Natural killer cell (primary cell): ENCODE data around the gene FBXL17. TPM values are rescaled to one million over a fixed set of nuclear protein-coding genes. Genes with fewer than 3 reads are reported as not detected.

Experiments
- ATAC-seq, 3 donors: fragments of 150-1000 bp in 2 of 3; fragments of 200-7000 bp in 1 of 3; cut with Tn5 transposase; 1 replicate in 1 of 3; 2 replicates in 2 of 3; pipeline ENCODE4 v1.10.0; 2021; ENCODE audit warnings: mild to moderate bottlenecking in 2 of 3, moderate library complexity in 2 of 3
- DNase-seq, 2 donors: peaks; one replicate each; pipeline versions ENCODE4 v3.0.0 to v3.0.0-alpha.2; 2013 to 2021; ENCODE audit warnings: mixed read lengths in 1 of 2
- H3K27ac ChIP-seq: one replicate; pipeline ENCODE4 v1.5.1; 2013; ENCODE audit warnings: mild to moderate bottlenecking, low read length
- H3K27me3 ChIP-seq: one replicate; pipeline ENCODE4 v1.6.1; 2013; ENCODE audit warnings: low read length; ENCODE audit not compliant: control insufficient read depth, insufficient read depth
- H3K36me3 ChIP-seq: one replicate; pipeline ENCODE4 v1.6.1; 2013; ENCODE audit warnings: low read length; ENCODE audit not compliant: control insufficient read depth, insufficient read depth
- H3K4me1 ChIP-seq: one replicate; pipeline ENCODE4 v1.6.1; 2013; ENCODE audit warnings: low read length; ENCODE audit not compliant: control insufficient read depth, insufficient read depth
- H3K4me3 ChIP-seq: one replicate; pipeline ENCODE4 v1.5.1; 2013; ENCODE audit warnings: low read length
- H3K9me3 ChIP-seq: one replicate; pipeline ENCODE4 v1.6.1; 2013; ENCODE audit warnings: low read length; ENCODE audit not compliant: control insufficient read depth, insufficient read depth
- H3K27ac Mint-ChIP-seq, 2 donors: one replicate each; pipeline ENCODE4 v1.8.0; 2022; ENCODE audit warnings: mild to moderate bottlenecking in 2 of 2, mixed read lengths in 2 of 2, moderate library complexity in 1 of 2
- H3K27me3 Mint-ChIP-seq, 2 donors: one replicate each; pipeline ENCODE4 v1.8.0; 2022; ENCODE audit warnings: low read depth in 2 of 2, mixed read lengths in 2 of 2
- H3K36me3 Mint-ChIP-seq: one replicate; pipeline ENCODE4 v1.8.0; 2022; ENCODE audit warnings: mixed read lengths
- H3K4me1 Mint-ChIP-seq, 2 donors: one replicate each; pipeline ENCODE4 v1.8.0; 2022; ENCODE audit warnings: mixed read lengths in 2 of 2
- H3K4me3 Mint-ChIP-seq: one replicate; pipeline ENCODE4 v1.8.0; 2022; ENCODE audit warnings: mild to moderate bottlenecking, moderate library complexity, mixed read lengths
- H3K9me3 Mint-ChIP-seq, 2 donors: one replicate each; pipeline ENCODE4 v1.8.0; 2022; ENCODE audit warnings: mixed read lengths in 2 of 2
- WGBS: methylation state at CpG from one replicate; pipeline ENCODE4 v1.1.7; 2013; ENCODE audit warnings: missing lambda C conversion rate; ENCODE audit not compliant: insufficient coverage; 5-methylcytosine and 5-hydroxymethylcytosine counted together
- intact Hi-C: fragments of 100-400 bp; cut with micrococcal nuclease; formaldehyde crosslinking; loops from one replicate; pipeline ENCODE4 v1.14.2; 2022
- total RNA-seq, 4 donors: library from RNA; stranded (reverse); fragments of 120-200 nt in 1 of 4; gene quantifications; one replicate each; pipeline versions ENCODE4 v1.2.3 to v1.2.4, GENCODE V29; 2013 to 2022
- TF ChIP-seq, protein P1 (sequence below): fragments of 200-600 bp; IDR thresholded peaks from one replicate; pipeline ENCODE4 v1.8.0; 2022; ENCODE audit warnings: antibody characterized with exemption

The FBXL17 gene
- total RNA-seq, 3 donors from 2014 or later (not counting 1 experiment from before 2014, with no cell fraction given) = 34.2 to 46.8 (median 34.9) TPM

DNA sequence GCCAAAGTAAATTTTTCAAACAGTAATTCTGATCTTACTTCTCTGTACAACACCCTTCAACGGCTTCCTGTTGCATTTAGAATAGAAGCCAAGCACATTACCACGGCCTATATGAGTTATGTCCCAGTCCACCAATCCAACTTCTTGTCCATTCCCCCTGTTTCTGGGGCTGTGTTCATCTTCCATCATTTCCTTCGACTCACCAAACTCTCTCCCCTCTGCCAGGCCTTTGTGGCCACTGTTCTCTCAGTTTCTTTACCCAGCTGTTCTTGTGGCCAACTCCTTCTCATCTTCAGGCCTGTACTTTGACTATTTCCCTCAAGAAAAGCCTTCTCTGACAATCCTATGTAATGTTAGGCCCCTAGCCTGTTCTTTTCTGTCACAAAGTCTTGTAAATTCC is 451.8 kb downstream of the FBXL17 start:
- no peaks in the 10 kb centered on the region for H3K9me3 Mint-ChIP-seq
- intact Hi-C loops = no loop called here
- no peaks in the 10 kb centered on the region for H3K27me3 ChIP-seq
- WGBS = 92% methylated on average over 3 of the region's 3 CpGs
- H3K27me3 Mint-ChIP-seq = no peaks in the 10 kb centered on the region
- ATAC-seq = no peak
- H3K4me1 Mint-ChIP-seq = peaks cover 12 to 18% of the 10 kb centered on the region in 2 donors
- H3K27ac Mint-ChIP-seq = no peak overlapping the region
- no peaks in the 10 kb centered on the region for H3K36me3 ChIP-seq
- H3K4me3 ChIP-seq = no peak overlapping the region
- H3K4me3 Mint-ChIP-seq = no peak overlapping the region
- no peak for DNase-seq
- no peak overlapping the region for H3K27ac ChIP-seq
- no peaks in the 10 kb centered on the region for H3K9me3 ChIP-seq
- H3K36me3 Mint-ChIP-seq = no peaks in the 10 kb centered on the region
- no peaks in the 10 kb centered on the region for H3K4me1 ChIP-seq
- TF ChIP-seq, protein P1, sequence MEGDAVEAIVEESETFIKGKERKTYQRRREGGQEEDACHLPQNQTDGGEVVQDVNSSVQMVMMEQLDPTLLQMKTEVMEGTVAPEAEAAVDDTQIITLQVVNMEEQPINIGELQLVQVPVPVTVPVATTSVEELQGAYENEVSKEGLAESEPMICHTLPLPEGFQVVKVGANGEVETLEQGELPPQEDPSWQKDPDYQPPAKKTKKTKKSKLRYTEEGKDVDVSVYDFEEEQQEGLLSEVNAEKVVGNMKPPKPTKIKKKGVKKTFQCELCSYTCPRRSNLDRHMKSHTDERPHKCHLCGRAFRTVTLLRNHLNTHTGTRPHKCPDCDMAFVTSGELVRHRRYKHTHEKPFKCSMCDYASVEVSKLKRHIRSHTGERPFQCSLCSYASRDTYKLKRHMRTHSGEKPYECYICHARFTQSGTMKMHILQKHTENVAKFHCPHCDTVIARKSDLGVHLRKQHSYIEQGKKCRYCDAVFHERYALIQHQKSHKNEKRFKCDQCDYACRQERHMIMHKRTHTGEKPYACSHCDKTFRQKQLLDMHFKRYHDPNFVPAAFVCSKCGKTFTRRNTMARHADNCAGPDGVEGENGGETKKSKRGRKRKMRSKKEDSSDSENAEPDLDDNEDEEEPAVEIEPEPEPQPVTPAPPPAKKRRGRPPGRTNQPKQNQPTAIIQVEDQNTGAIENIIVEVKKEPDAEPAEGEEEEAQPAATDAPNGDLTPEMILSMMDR = no peak

DNA sequence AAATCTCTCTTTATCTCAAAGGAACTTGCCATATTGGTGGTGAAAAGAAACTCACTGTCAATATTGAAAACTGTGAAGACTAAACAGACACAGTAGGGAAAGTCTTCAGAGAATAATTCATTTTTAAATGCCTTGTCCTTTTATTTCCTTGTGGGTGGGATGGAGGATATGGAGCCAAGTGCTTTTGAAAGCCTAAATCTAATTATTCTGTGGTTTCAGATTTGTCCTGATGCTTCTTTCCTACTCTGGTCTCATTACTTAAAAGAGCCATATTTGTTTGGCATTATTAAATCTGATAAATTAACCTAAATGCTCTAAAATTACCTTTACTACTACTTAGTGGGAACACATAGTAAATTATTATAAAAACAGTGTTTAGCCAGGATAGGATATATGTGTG is 452.8 kb downstream of the FBXL17 start:
- no peaks in the 10 kb centered on the region for H3K27me3 Mint-ChIP-seq
- H3K27ac Mint-ChIP-seq = no peak overlapping the region
- no peaks in the 10 kb centered on the region for H3K9me3 Mint-ChIP-seq
- H3K36me3 Mint-ChIP-seq = no peaks in the 10 kb centered on the region
- TF ChIP-seq, protein P1 = no peak
- H3K4me1 Mint-ChIP-seq = peaks cover 12 to 19% of the 10 kb centered on the region in 2 donors
- DNase-seq (no peak), ATAC-seq (no peak)
- H3K9me3 ChIP-seq = no peaks in the 10 kb centered on the region
- H3K4me3 Mint-ChIP-seq = no peak overlapping the region
- no peaks in the 10 kb centered on the region for H3K4me1 ChIP-seq
- no peaks in the 10 kb centered on the region for H3K27me3 ChIP-seq
- H3K36me3 ChIP-seq = no peaks in the 10 kb centered on the region
- H3K27ac ChIP-seq = no peak overlapping the region
- intact Hi-C loops = no loop called here
- H3K4me3 ChIP-seq = no peak overlapping the region

DNA sequence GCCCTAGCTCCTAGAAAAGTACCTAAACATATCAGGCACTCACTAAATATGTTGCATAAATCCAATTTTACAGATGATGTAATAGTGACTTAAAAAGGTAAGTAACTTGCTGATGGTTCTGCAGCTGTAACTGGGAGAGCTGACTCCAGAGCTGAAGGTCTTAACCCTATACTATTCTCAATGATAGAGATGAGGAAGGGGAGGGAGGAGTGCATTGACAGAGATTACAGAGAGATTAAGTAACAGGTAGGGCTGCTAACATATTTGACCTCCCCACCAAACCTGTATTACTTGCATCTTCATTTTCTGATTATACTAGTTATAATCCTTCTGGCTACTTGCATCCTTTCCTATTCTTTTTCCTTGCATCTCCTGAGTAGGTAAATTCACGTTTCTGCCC is 455.8 kb downstream of the FBXL17 start:
- H3K4me1 ChIP-seq = no peaks in the 10 kb centered on the region
- H3K4me1 Mint-ChIP-seq = peaks cover 12 to 19% of the 10 kb centered on the region in 2 donors
- no peaks in the 10 kb centered on the region for H3K27me3 Mint-ChIP-seq
- TF ChIP-seq, protein P1 = no peak
- ATAC-seq (no peak), DNase-seq (no peak)
- H3K36me3 ChIP-seq = no peaks in the 10 kb centered on the region
- H3K27me3 ChIP-seq = no peaks in the 10 kb centered on the region
- H3K9me3 Mint-ChIP-seq = no peaks in the 10 kb centered on the region
- intact Hi-C loops = no loop called here
- no peak overlapping the region for H3K27ac ChIP-seq
- WGBS = no CpG with 5 or more reads among the region's 1 CpG
- no peak overlapping the region for H3K27ac Mint-ChIP-seq
- H3K36me3 Mint-ChIP-seq = no peaks in the 10 kb centered on the region
- no peak overlapping the region for H3K4me3 Mint-ChIP-seq
- H3K9me3 ChIP-seq = no peaks in the 10 kb centered on the region
- no peak overlapping the region for H3K4me3 ChIP-seq

DNA sequence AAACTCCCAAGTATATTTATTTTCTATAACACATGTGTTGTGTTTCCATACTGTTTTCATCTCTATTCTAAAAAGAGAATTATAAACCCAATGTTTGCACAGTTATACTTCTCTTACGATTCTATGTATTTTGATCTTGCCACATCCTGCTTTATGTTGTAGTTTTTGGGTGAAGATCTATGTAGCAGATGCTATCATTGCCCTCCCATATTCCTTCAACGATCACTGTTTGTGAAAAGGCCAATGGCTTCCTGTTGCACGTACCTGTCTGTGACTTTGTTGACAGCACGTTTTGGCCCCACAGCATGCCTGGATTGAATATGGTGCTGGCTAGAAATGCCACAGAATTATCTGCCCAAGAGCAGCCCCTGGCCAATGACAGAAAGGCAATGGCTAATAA is 456.7 kb downstream of the FBXL17 start:
- no peak for ATAC-seq
- H3K27me3 Mint-ChIP-seq = no peaks in the 10 kb centered on the region

More for the DNA sequence above, 456.7 kb downstream of the FBXL17 start:
- TF ChIP-seq, protein P1 = no peak
- H3K36me3 ChIP-seq = no peaks in the 10 kb centered on the region
- H3K36me3 Mint-ChIP-seq = no peaks in the 10 kb centered on the region
- intact Hi-C loops = no loop called here
- peaks cover 10 to 17% of the 10 kb centered on the region in 2 donors for H3K4me1 Mint-ChIP-seq
- H3K27ac Mint-ChIP-seq = no peak overlapping the region
- H3K27me3 ChIP-seq = no peaks in the 10 kb centered on the region
- H3K9me3 ChIP-seq = no peaks in the 10 kb centered on the region
- 41% methylated on average over 3 of the region's 4 CpGs for WGBS
- no peak overlapping the region for H3K4me3 Mint-ChIP-seq
- H3K4me1 ChIP-seq = no peaks in the 10 kb centered on the region
- no peak overlapping the region for H3K4me3 ChIP-seq
- peak in 1 of 2 donors; percentile 3 for DNase-seq
- no peaks in the 10 kb centered on the region for H3K9me3 Mint-ChIP-seq
- H3K27ac ChIP-seq = no peak overlapping the region
